A549 (cell line): ENCODE data around the gene FBXL22. TPM values are rescaled to one million over a fixed set of nuclear protein-coding genes. Genes with fewer than 3 reads are reported as not detected.

Source experiments
- ATAC-seq, 2 experiments: fragments of 200-7000 bp in 1 of 2; fragments of >200 bp in 1 of 2; cut with Nextera tagmentation in 1 of 2; cut with Tn5 transposase in 1 of 2; 3 replicates each; pipeline versions ENCODE4 v1.8.0 to v1.9.1; 2018 to 2020; ENCODE audit warnings: mild to moderate bottlenecking in 1 of 2, moderate library complexity in 1 of 2
- CTCF ChIA-PET: fragments of 300-600 bp; sonication (Branson Sonifier 250); formaldehyde crosslinking; extraction: SDS; loops from one replicate; lab custom pipeline; 2021; ENCODE audit warnings: antibody characterized with exemption, inconsistent platforms; lab: Yijun Ruan, JAX
- POLR2A ChIA-PET: fragments of 350-600 bp; formaldehyde crosslinking; extraction: SDS; loops from one replicate; lab custom pipeline; 2021; ENCODE audit warnings: antibody characterized with exemption, inconsistent platforms; lab: Yijun Ruan, JAX
- DNase-seq, 2 experiments: peaks; one replicate each; pipeline versions ENCODE4 v3.0.0 to v3.0.0-alpha.2; 2011 to 2016; ENCODE audit warnings: low read depth in 1 of 2, low spot score in 1 of 2
- FAIRE-seq: peaks from 2 replicates; lab custom pipeline; 2011; peaks lifted over from hg19 to GRCh38; lab: Jason Lieb, UNC
- H3K27ac ChIP-seq, 2 experiments: fragments of >200 bp; sonication (Bioruptor Twin); formaldehyde crosslinking; 3 replicates each; pipeline ENCODE4 v1.5.1; 2016 to 2017
- H3K4me1 ChIP-seq: fragments of >200 bp; sonication (Bioruptor Twin); formaldehyde crosslinking; 3 replicates; pipeline ENCODE4 v1.6.1; 2016
- H3K4me2 ChIP-seq: fragments of >200 bp; sonication (Bioruptor Twin); formaldehyde crosslinking; 3 replicates; pipeline ENCODE4 v1.6.1; 2016
- H3K4me3 ChIP-seq: fragments of >200 bp; sonication (Bioruptor Twin); formaldehyde crosslinking; 3 replicates; pipeline ENCODE4 v1.5.1; 2016
- H3K9me3 ChIP-seq: fragments of >200 bp; sonication (Bioruptor Twin); formaldehyde crosslinking; 3 replicates; pipeline ENCODE4 v1.6.1; 2016
- BHLHE40 ChIP-seq: IDR thresholded peaks from 2 replicates; pipeline ENCODE4 v1.6.1; 2012; ENCODE audit warnings: low read depth, low read length, inconsistent platforms
- CEBPB ChIP-seq, 2 experiments: fragments of >200 bp in 1 of 2; sonication (Bioruptor Twin) in 1 of 2; formaldehyde crosslinking in 1 of 2; IDR thresholded peaks; 2 replicates each; pipeline ENCODE4 v1.6.1; 2012 to 2016
- EHMT2 ChIP-seq: fragments of 200-600 bp; sonication (generic); IDR thresholded peaks from 2 replicates; pipeline ENCODE4 v1.6.1; 2016; ENCODE audit warnings: antibody characterized with exemption, low read depth, mild to moderate bottlenecking, moderate library complexity
- FOSL2 ChIP-seq, 2 experiments: fragments of 450-650 bp in 1 of 2; fragments of >200 bp in 1 of 2; sonication (Bioruptor Twin) in 1 of 2; formaldehyde crosslinking; IDR thresholded peaks; 2 replicates each; pipeline versions ENCODE4 v1.5.0 to v1.6.1; 2016 to 2020; ENCODE audit warnings: mild to moderate bottlenecking in 1 of 2, moderate library complexity in 1 of 2
- FOXS1 ChIP-seq: fragments of 250-450 bp; sonication (Bioruptor Pico); IDR thresholded peaks from 2 replicates; pipeline ENCODE4 v1.5.0; 2020; ENCODE audit warnings: mild to moderate bottlenecking, moderate library complexity
- HOXB5 ChIP-seq: fragments of 250-450 bp; sonication (Bioruptor Pico); IDR thresholded peaks from 2 replicates; pipeline ENCODE4 v1.5.0; 2020; ENCODE audit warnings: mild to moderate bottlenecking, moderate library complexity
- JUN ChIP-seq, 2 experiments: fragments of >200 bp; sonication (Bioruptor Twin); formaldehyde crosslinking; IDR thresholded peaks; 2 replicates in 1 of 2; 3 replicates in 1 of 2; pipeline ENCODE4 v1.6.1; 2016 to 2017
- KDM5A ChIP-seq: fragments of 200-600 bp; sonication (generic); IDR thresholded peaks from 2 replicates; pipeline ENCODE4 v1.6.1; 2016; ENCODE audit warnings: antibody characterized with exemption, mild to moderate bottlenecking
- MAFK ChIP-seq: fragments of 450-650 bp; IDR thresholded peaks from 2 replicates; pipeline ENCODE4 v1.6.1; 2014; ENCODE audit not compliant: partially characterized antibody
- NPAS2 ChIP-seq: fragments of 250-450 bp; sonication (Bioruptor Pico); IDR thresholded peaks from 2 replicates; pipeline ENCODE4 v1.8.0; 2022; ENCODE audit warnings: mild to moderate bottlenecking, moderate library complexity, borderline replicate concordance
- PHF8 ChIP-seq: fragments of 200-600 bp; sonication (generic); IDR thresholded peaks from 2 replicates; pipeline ENCODE4 v1.6.1; 2016; ENCODE audit warnings: low read depth, mild to moderate bottlenecking, antibody characterized with exemption, moderate library complexity, borderline replicate concordance
- POLR2A ChIP-seq: IDR thresholded peaks from 2 replicates; pipeline ENCODE4 v1.6.1; 2012; ENCODE audit warnings: mild to moderate bottlenecking, low read length
- POLR2AphosphoS2 ChIP-seq: conservative IDR thresholded peaks from 2 replicates; pipeline ENCODE4 v1.6.1; 2012; ENCODE audit warnings: low read length, improper control_type of control experiment, inconsistent platforms
- RAD21 ChIP-seq, 2 experiments: fragments of >200 bp in 1 of 2; sonication (Bioruptor Twin) in 1 of 2; formaldehyde crosslinking in 1 of 2; IDR thresholded peaks in 1 of 2; conservative IDR thresholded peaks in 1 of 2; 2 replicates in 1 of 2; 3 replicates in 1 of 2; pipeline ENCODE4 v1.6.1; 2012 to 2018; ENCODE audit warnings: inconsistent platforms in 1 of 2
- RNF2 ChIP-seq: fragments of 200-600 bp; sonication (generic); IDR thresholded peaks from 2 replicates; pipeline ENCODE4 v1.6.1; 2016; ENCODE audit warnings: low read depth, mild to moderate bottlenecking, antibody characterized with exemption, moderate library complexity, borderline replicate concordance
- SMC3 ChIP-seq: fragments of >200 bp; sonication (Bioruptor Twin); formaldehyde crosslinking; IDR thresholded peaks from 3 replicates; pipeline ENCODE4 v1.6.1; 2018; ENCODE audit warnings: inconsistent platforms
- TFCP2L1 ChIP-seq: fragments of 250-450 bp; sonication (Bioruptor Pico); IDR thresholded peaks from 2 replicates; pipeline ENCODE4 v1.5.0; 2021; ENCODE audit warnings: mild to moderate bottlenecking
- TP53 ChIP-seq: fragments of 250-450 bp; sonication (Bioruptor Pico); IDR thresholded peaks from 2 replicates; pipeline ENCODE4 v1.5.0; 2021; ENCODE audit warnings: mild to moderate bottlenecking, moderate library complexity
- WGBS: methylation state at CpG from one replicate; pipeline ENCODE4 v1.1.6; 2017; ENCODE audit errors: missing lambda C conversion rate; 5-methylcytosine and 5-hydroxymethylcytosine counted together
- polyA plus RNA-seq, 4 experiments: library from polyadenylated mRNA; depleted of rRNA in 3 of 4; stranded (reverse); fragments of >200 nt; fragmentation: RNase III in 1 of 4; extraction: RNeasy Plus Mini Kit Qiagen cat#74134 plus additional on column Dnase treatment in 1 of 4; gene quantifications; 2 replicates in 3 of 4; 3 replicates in 1 of 4; pipeline ENCODE4 v1.2.3, GENCODE V29; 2011 to 2017
- TF ChIP-seq, protein P1 (sequence below): IDR thresholded peaks from 2 replicates; pipeline ENCODE4 v1.6.1; 2012
- TF ChIP-seq, protein P2 (sequence below): fragments of 450-650 bp; IDR thresholded peaks from 2 replicates; pipeline ENCODE4 v1.6.1; 2014; ENCODE audit warnings: antibody characterized with exemption
- TF ChIP-seq, protein P3 (sequence below): fragments of >200 bp; sonication (Bioruptor Twin); formaldehyde crosslinking; IDR thresholded peaks from 2 replicates; pipeline ENCODE4 v1.6.1; 2016
- TF ChIP-seq, protein P4 (sequence below): fragments of 250-450 bp; sonication (Bioruptor Pico); IDR thresholded peaks from 2 replicates; pipeline ENCODE4 v1.5.0; 2020; ENCODE audit warnings: low read depth, mild to moderate bottlenecking, moderate library complexity
- TF ChIP-seq, protein P5 (sequence below): fragments of >200 bp; sonication (Bioruptor Twin); formaldehyde crosslinking; IDR thresholded peaks from 3 replicates; pipeline ENCODE4 v1.6.1; 2016
- TF ChIP-seq, protein P6 (sequence below): IDR thresholded peaks from 2 replicates; pipeline ENCODE4 v1.6.1; 2012; ENCODE audit warnings: low read depth, borderline replicate concordance

FBXL22 gene
- polyA plus RNA-seq, 2 of the 4 experiments (the other 2 are of a cell fraction), result 0.18 to 0.23 TPM

DNA sequence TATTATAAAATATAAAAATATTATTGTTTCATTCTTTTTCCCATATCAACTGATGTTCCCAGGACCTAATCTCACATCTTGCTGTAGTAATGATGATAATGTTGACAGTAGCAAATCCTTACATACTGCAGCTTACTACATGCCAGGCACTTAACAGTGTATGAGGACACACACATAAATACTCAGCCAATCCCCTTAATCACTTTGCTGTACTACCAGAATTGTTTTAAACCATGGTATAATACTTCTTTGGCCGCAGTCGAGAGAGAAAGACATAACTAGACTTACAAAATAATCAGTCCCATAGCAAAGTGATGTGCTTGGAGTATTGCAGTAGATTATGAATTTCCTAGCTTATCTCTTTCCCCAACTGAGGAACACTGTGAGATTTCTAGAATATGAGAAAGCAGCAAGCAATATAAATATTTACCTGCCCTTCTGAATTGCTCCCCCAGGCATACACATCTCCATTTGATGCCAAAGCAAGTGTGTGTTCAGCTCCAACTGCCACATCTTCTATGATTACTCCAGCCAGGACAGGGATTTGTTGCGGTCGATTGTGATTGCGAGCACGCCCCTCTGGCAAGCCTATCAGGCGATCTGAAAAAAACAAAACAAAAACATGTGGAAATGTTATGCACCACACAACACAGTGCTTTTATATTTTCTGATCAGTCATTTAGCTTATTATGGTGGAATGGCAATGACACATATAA is 33.0 kb downstream of the FBXL22 start:
- H3K4me2 ChIP-seq, result no peak overlapping the region
- ChIA-PET POLR2A (no interaction called here), CTCF (interaction anchor here (0.7 to 6.8 kb wide), 5 partner anchors 15 to 461 kb away, joined by 3 to 46 read pairs (median 3); no protein-coding TSS in a partner anchor)
- ATAC-seq (no peak), FAIRE-seq (no peak), DNase-seq (no peak)
- no peaks in the 10 kb centered on the region for H3K4me1 ChIP-seq
- 95% methylated on average over 7 of the region's 7 CpGs for WGBS
- H3K4me3 ChIP-seq, result no peak overlapping the region
- no peaks in the 10 kb centered on the region for H3K9me3 ChIP-seq
- TF ChIP-seq RAD21 (conservative IDR thresholded peaks at IDR 0.05 in 1 of 2, IDR thresholded peaks at IDR 0.05 in 1 of 2) (no peak), FOXS1 (CRISPR knock-in tag) (no peak), HOXB5 (CRISPR knock-in tag) (no peak), KDM5A (no peak), MAFK (no peak), RNF2 (no peak), NPAS2 (no peak), EHMT2 (no peak), SMC3 (no peak), TP53 (CRISPR knock-in tag) (no peak), POLR2AphosphoS2 (no peak)
- TF ChIP-seq, protein P1, sequence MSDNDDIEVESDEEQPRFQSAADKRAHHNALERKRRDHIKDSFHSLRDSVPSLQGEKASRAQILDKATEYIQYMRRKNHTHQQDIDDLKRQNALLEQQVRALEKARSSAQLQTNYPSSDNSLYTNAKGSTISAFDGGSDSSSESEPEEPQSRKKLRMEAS, result no peak
- TF ChIP-seq, protein P2, sequence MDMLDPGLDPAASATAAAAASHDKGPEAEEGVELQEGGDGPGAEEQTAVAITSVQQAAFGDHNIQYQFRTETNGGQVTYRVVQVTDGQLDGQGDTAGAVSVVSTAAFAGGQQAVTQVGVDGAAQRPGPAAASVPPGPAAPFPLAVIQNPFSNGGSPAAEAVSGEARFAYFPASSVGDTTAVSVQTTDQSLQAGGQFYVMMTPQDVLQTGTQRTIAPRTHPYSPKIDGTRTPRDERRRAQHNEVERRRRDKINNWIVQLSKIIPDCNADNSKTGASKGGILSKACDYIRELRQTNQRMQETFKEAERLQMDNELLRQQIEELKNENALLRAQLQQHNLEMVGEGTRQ, result no peak
- TF ChIP-seq, protein P3, sequence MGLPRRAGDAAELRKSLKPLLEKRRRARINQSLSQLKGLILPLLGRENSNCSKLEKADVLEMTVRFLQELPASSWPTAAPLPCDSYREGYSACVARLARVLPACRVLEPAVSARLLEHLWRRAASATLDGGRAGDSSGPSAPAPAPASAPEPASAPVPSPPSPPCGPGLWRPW, result no peak
- TF ChIP-seq, protein P4, sequence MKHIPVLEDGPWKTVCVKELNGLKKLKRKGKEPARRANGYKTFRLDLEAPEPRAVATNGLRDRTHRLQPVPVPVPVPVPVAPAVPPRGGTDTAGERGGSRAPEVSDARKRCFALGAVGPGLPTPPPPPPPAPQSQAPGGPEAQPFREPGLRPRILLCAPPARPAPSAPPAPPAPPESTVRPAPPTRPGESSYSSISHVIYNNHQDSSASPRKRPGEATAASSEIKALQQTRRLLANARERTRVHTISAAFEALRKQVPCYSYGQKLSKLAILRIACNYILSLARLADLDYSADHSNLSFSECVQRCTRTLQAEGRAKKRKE (CRISPR knock-in tag), result no peak
- no peak overlapping the region for H3K27ac ChIP-seq

DNA sequence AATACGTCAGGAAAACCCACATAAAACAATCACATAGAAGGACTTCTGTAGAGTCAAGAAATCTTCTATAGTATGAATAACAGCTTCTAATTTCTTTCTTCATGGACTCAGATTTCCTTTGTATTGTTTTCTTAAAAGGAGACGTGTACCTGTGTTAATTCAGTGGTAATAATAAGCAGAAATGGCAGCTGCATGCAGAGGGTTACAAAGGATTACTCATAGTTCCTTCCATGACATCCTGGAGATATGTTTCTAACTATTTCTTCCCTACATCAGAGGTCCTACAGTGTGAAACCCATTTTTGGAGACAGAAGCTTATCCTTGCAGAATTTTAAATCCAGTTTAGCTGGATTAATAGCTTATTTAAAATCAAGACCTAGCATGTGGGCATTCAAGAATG is 36.1 kb downstream of the FBXL22 start:
- POLR2A ChIA-PET, result interaction anchor here (0.6 kb wide), 1 partner anchor 200 kb away, joined by 3 read pairs; no protein-coding TSS in a partner anchor

DNA sequence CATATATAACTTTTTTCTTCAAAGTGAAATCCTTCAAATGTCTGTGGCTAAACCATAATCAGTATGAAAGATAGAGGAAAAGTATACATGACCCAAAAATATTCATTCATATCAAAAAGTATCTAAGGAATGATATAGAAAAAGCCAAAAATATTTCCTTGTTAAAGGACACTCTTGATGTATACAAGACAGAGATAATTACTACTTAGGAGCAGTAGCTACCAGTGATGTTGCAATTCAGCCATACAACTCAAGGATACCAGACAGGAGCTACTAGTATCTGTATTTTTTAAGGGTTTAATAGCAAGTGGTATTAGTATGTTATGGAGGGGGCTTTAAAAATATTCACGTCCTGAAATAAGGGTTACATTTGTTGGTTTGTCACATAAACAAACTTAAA is 37.0 kb downstream of the FBXL22 start:
- no peak overlapping the region for H3K27ac ChIP-seq
- H3K4me3 ChIP-seq, result no peak overlapping the region
- no peak for FAIRE-seq
- POLR2A ChIA-PET, result no interaction called here
- ATAC-seq, result no peak
- CTCF ChIA-PET, result interaction anchor here (1.7 kb wide), 1 partner anchor 24 kb away, joined by 8 read pairs; no protein-coding TSS in a partner anchor
- no peaks in the 10 kb centered on the region for H3K4me1 ChIP-seq
- no peak overlapping the region for H3K4me2 ChIP-seq
- WGBS, result 68% methylated on average over 1 of the region's 1 CpG
- DNase-seq, result no peak
- no peaks in the 10 kb centered on the region for H3K9me3 ChIP-seq
- TF ChIP-seq NPAS2 (no peak), KDM5A (no peak), RNF2 (no peak), TFCP2L1 (CRISPR knock-in tag) (no peak), BHLHE40 (no peak), FOSL2 (IDR thresholded peaks at IDR 0.05) (no peak), FOSL2 (CRISPR knock-in tag; IDR thresholded peaks at IDR 0.05) (no peak), JUN (IDR thresholded peaks at IDR 0.05) (no peak)
- TF ChIP-seq, protein P2, result no peak
- TF ChIP-seq, protein P5, sequence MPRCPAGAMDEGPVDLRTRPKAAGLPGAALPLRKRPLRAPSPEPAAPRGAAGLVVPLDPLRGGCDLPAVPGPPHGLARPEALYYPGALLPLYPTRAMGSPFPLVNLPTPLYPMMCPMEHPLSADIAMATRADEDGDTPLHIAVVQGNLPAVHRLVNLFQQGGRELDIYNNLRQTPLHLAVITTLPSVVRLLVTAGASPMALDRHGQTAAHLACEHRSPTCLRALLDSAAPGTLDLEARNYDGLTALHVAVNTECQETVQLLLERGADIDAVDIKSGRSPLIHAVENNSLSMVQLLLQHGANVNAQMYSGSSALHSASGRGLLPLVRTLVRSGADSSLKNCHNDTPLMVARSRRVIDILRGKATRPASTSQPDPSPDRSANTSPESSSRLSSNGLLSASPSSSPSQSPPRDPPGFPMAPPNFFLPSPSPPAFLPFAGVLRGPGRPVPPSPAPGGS, result no peak
- TF ChIP-seq, protein P4 (CRISPR knock-in tag), result no peak

More for the DNA sequence above, 36.1 kb downstream of the FBXL22 start:
- Histone ChIP-seq H3K4me3 (no peak overlapping the region), H3K9me3 (no peaks in the 10 kb centered on the region), H3K4me2 (no peak overlapping the region), H3K4me1 (no peaks in the 10 kb centered on the region), H3K27ac (no peak overlapping the region)
- no peak for DNase-seq
- ATAC-seq, result no peak
- TF ChIP-seq PHF8 (no peak), RNF2 (no peak), TP53 (CRISPR knock-in tag) (no peak), CEBPB (IDR thresholded peaks at IDR 0.05) (no peak), POLR2A (no peak)
- TF ChIP-seq, protein P6, sequence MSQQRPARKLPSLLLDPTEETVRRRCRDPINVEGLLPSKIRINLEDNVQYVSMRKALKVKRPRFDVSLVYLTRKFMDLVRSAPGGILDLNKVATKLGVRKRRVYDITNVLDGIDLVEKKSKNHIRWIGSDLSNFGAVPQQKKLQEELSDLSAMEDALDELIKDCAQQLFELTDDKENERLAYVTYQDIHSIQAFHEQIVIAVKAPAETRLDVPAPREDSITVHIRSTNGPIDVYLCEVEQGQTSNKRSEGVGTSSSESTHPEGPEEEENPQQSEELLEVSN, result no peak
- TF ChIP-seq, protein P1, result no peak
- no peak for FAIRE-seq
- 86% methylated on average over 2 of the region's 2 CpGs for WGBS
- CTCF ChIA-PET, result interaction anchor here (0.9 to 1.7 kb wide), 6 partner anchors 9 to 413 kb away, joined by 3 to 8 read pairs (median 3); partner anchors contain the start of gene DAPK2
